Measurements from ENCODE around the gene HOXA3. TPM values are rescaled to one million over a fixed set of nuclear protein-coding genes. Genes with fewer than 3 reads are reported as not detected.

Gene HOXA3
- total RNA-seq, 1 experiment from 2014 or later, result not detected

GRCh38 chr7:27105301-27106031, 46.9 kb downstream of the HOXA3 start:
- H3K9me3 Mint-ChIP-seq, result no peaks in the 10 kb centered on the region
- DNase-seq (ENCODE audit: low spot score), result no peak
- ATAC-seq, result no peak
- no peaks in the 10 kb centered on the region; the same call in 1 of the 2 replicates for H3K36me3 Mint-ChIP-seq
- POLR2A ChIA-PET, result no interaction called here
- peaks cover 37% of the 10 kb centered on the region for H3K4me1 Mint-ChIP-seq
- H3K4me3 Mint-ChIP-seq, result no peak overlapping the region
- CTCF ChIA-PET, result interaction anchor here (1.5 to 2.0 kb wide), 4 partner anchors 38 to 74 kb away, joined by 3 to 7 read pairs (median 6); partner anchors contain the start of gene HOXA5
- H3K27me3 Mint-ChIP-seq (ENCODE audit: low read depth), result peaks cover 100% of the 10 kb centered on the region
- TF ChIP-seq NR1H2 (CRISPR knock-in tag; IDR thresholded peaks at IDR 0.05) (no peak), E2F1 (CRISPR knock-in tag; IDR thresholded peaks at IDR 0.05) (no peak), TEAD1 (CRISPR knock-in tag; IDR thresholded peaks at IDR 0.05) (no peak), JAZF1 (CRISPR knock-in tag; IDR thresholded peaks at IDR 0.05) (no peak)
- no peak overlapping the region for H3K27ac Mint-ChIP-seq

- Mint-ChIP-seq H3K4me3 (no peak overlapping the region), H3K36me3 (no peaks in the 10 kb centered on the region; the same call in 1 of the 2 replicates), H3K27me3 (ENCODE audit: low read depth) (peaks cover 100% of the 10 kb centered on the region), H3K27ac (no peak overlapping the region), H3K4me1 (peaks cover 38% of the 10 kb centered on the region), H3K9me3 (no peaks in the 10 kb centered on the region)
- CTCF ChIA-PET, result no interaction called here
- no peak for ATAC-seq
- POLR2A ChIA-PET, result no interaction called here
- TF ChIP-seq TP53 (CRISPR knock-in tag; IDR thresholded peaks at IDR 0.05) (no peak), ZNF416 (CRISPR knock-in tag; IDR thresholded peaks at IDR 0.05) (no peak), ZNF423 (CRISPR knock-in tag; IDR thresholded peaks at IDR 0.05) (no peak), ZNF219 (CRISPR knock-in tag; IDR thresholded peaks at IDR 0.05; ENCODE audit: borderline replicate concordance) (no peak), ETV6 (CRISPR knock-in tag; IDR thresholded peaks at IDR 0.05) (no peak), ARID4B (CRISPR knock-in tag; IDR thresholded peaks at IDR 0.05; ENCODE audit: borderline replicate concordance) (no peak), JUN (CRISPR knock-in tag; IDR thresholded peaks at IDR 0.05) (no peak), ZNF121 (CRISPR knock-in tag; IDR thresholded peaks at IDR 0.05) (no peak), NR1H2 (CRISPR knock-in tag; IDR thresholded peaks at IDR 0.05) (no peak)
- DNase-seq (ENCODE audit: low spot score), result no peak
Observed at GRCh38 chr7:27104341-27105058, 47.9 kb downstream of the HOXA3 start.

GRCh38 chr7:27103489-27104226, 48.7 kb downstream of the HOXA3 start:
- ATAC-seq (no peak), DNase-seq (ENCODE audit: low spot score) (no peak)
- Mint-ChIP-seq H3K27ac (no peak overlapping the region), H3K4me1 (peaks cover 44% of the 10 kb centered on the region), H3K9me3 (no peaks in the 10 kb centered on the region), H3K36me3 (peaks cover 4% of the 10 kb centered on the region), H3K27me3 (ENCODE audit: low read depth) (peaks cover 100% of the 10 kb centered on the region), H3K4me3 (no peak overlapping the region)
- TF ChIP-seq PREB (CRISPR knock-in tag; IDR thresholded peaks at IDR 0.05; ENCODE audit: borderline replicate concordance) (no peak), ETV6 (CRISPR knock-in tag; IDR thresholded peaks at IDR 0.05) (peak; percentile 61; the same call in 1 of the 2 replicates)
- ChIA-PET POLR2A (no interaction called here), CTCF (no interaction called here)

All from WTC11 (cell line).